B cell (primary cell): ENCODE data around the gene ACVR1.

ENCODE experiments used
- CTCF ChIP-seq: fragments of 200-600 bp; IDR thresholded peaks from one replicate; pipeline ENCODE4 v1.8.0; 2022; ENCODE audit warnings: antibody characterized with exemption, mild to moderate bottlenecking
- EZH2 ChIP-seq: IDR thresholded peaks from 2 replicates; pipeline ENCODE4 v1.6.1; 2012; ENCODE audit warnings: borderline replicate concordance, low read depth, mild to moderate bottlenecking, moderate library complexity, low read length; ENCODE audit not compliant: insufficient read depth, poor library complexity, severe bottlenecking

- TF ChIP-seq CTCF (no peak), EZH2 (no peak)
These were observed 93.9 kb downstream of the ACVR1 start for GRCh38 chr2:157782057-157782845.
